RKO (cell line): ENCODE results near the gene PAK4.

ENCODE experiments used
- DNase-seq: peaks from one replicate; pipeline ENCODE4 v3.0.0-alpha.2; 2016; ENCODE audit warnings: low spot score

PAK4 gene

GRCh38 chr19:39165857-39166256 lies 40.3 kb downstream of the PAK4 start:
- DNase-seq: no peak

GRCh38 chr19:39166571-39167391 lies 41.2 kb downstream of the PAK4 start:
- no peak for DNase-seq

DNA sequence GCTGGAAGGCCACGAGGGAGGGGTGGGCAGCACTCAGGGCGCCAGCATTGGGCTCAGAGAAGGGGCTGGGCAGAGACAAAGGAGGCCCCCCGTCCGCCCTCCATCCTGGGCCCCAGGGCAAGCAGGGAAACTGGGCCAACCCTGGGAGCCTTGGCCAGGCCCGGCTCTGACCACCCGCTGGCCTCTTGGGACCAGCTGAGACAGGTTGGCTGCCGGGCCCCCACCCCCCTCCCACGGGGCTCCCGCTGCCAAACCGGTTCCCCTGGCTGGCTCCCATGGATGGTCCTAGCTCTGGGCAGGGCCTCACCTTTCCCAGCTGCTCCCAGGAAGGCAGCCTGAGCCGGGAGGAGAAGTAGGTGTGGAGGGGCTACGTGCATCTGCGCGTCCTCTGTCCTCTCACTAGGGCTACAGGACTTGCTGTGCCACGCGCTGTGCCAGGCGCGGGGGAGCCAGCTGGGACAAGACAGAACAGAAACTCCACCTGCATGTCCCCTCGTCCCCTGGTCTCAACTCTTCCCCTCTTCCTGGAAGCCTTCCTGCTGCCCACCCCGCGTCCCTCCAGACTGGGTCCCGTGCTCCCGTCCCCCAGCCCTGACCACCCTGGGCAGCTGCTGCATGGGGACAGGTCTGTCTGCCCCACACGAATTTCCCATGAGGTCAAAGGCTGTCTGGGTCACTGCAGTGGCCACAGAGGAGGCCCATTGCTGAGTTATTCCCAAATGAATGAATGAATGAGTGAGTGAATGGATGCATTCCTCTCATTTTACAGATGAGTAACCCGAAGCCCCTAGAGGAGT lies 42.1 kb downstream of the PAK4 start:
- DNase-seq: no peak

DNA sequence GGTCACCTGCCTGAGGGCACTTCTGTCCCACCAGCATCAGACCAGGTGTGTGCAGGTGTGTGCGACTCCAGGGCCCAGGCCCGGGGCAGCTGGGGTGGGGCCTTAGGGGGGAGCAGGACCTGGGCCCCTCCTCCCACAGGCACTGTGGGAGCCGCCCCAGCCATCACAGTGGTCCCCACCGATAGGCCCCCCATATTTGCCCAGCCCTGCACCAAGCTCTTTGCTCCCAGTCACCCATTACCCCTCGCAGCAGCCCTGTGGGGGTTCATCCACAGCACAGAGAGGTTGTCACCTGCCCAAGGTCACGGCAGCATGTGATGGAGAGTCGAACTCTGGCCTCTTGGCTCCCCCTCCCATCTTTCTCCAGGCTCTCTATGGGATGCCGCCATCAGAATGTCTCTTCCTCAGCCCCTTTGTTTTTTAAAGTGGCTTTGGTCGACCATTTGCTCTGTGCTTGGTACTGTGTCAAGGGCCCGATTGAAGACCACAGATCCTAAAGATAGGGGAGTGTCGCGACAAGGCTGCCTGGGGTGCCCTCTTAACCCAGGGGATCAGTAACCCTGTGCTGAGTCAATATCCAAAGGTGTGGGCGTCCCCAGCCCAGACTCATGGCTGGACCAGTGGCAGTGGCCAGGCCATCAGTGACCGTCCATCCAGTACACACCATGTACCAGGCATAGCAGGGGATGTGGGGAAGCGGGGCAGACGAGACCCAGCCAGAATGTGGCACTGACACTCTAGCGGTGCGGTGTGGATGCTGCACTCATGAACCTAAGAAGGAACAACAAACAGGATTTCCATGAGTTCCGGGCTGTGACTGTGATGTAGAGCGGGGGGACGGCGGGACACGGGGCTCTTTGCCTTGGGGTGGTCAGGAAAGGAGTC lies 42.9 kb downstream of the PAK4 start:
- no peak for DNase-seq

DNA sequence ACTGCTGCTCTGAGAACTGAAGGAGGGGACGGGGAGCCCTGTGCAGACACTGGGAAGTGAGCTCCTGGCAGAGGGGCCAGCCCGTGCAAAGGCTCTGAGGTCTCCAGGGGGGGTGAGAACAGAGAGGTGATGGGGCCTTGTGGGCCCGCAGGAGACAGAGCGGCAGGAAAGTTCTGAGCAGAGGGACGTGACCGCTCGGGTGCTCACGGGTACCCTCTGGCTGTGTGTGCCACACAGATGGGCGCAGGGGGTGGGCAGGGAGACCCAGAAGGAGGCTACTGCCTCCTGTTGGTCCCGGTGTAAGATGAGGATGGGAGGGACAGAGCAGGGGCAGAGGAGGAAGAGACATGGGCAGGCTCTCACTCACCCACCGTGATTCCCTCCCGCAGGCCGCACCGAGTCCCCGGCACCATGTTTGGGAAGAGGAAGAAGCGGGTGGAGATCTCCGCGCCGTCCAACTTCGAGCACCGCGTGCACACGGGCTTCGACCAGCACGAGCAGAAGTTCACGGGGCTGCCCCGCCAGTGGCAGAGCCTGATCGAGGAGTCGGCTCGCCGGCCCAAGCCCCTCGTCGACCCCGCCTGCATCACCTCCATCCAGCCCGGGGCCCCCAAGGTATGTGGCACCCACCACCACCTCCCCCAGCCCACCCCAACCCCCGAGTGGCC lies 43.7 kb downstream of the PAK4 start:
- no peak for DNase-seq

- DNase-seq: no peak
Measured at GRCh38 chr19:39170386-39171231, 45.0 kb downstream of the PAK4 start.

GRCh38 chr19:39171479-39172465 lies 46.2 kb downstream of the PAK4 start:
- no peak for DNase-seq

DNA sequence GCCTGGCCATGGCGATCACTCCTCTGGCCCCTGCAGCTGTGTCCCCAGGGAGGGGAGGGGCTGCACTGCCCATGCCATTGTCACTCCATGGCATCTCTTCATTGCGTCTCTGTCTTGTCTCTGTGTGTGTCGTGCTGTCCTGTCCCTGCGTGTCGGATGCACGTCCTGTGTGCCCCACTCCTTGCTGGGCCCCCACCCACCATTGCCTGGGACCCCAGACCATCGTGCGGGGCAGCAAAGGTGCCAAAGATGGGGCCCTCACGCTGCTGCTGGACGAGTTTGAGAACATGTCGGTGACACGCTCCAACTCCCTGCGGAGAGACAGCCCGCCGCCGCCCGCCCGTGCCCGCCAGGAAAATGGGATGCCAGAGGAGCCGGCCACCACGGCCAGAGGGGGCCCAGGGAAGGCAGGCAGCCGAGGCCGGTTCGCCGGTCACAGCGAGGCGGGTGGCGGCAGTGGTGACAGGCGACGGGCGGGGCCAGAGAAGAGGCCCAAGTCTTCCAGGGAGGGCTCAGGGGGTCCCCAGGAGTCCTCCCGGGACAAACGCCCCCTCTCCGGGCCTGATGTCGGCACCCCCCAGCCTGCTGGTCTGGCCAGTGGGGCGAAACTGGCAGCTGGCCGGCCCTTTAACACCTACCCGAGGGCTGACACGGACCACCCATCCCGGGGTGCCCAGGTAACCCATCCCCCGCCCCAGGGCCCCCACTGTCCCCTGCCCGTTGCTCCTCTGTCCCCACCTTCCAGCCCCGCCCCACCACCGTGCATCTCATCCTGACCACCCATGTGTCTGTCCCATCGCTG lies 47.3 kb downstream of the PAK4 start:
- no peak for DNase-seq

GRCh38 chr19:39173502-39173991 lies 48.0 kb downstream of the PAK4 start:
- no peak for DNase-seq

GRCh38 chr19:39174142-39174541 lies 48.6 kb downstream of the PAK4 start:
- no peak for DNase-seq

DNA sequence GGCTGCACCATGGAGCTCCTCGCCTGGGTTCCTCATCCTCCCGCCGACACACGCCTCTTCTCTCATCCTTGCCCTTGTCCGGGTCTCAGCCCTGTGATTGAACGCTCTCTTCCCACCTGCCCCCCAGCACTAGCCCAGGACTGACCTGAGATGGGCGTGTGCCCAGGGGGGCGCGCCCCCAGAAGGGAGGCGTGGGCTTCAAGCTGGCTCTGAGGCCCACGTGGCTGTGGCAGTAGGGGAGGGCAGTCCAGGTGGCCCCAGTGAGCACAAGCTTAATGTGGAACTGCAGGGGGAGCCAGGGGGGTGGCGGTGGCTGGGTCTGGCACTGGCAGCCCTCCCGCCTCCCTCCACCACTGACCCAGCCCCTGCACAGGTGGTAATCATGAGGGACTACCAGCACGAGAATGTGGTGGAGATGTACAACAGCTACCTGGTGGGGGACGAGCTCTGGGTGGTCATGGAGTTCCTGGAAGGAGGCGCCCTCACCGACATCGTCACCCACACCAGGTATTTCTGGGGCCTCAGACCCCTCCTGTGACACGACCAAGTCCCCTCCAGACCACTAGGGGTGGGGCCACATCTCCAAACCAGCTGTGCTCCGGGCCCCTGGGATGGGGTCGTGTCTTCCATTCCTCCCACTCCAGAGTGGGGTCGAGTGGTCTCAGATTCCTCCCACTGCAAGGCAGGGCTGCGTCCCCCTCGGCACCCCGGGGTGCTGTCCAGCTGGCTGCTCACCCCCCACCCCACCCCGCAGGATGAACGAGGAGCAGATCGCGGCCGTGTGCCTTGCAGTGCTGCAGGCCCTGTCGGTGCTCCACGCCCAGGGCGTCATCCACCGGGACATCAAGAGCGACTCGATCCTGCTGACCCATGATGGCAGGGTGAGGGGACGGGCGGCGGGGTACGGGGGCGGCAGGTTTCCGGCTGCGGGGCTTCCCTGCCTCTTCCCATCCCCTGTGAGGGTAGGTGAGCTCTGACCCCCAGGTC lies 49.3 kb downstream of the PAK4 start:
- no peak for DNase-seq

GRCh38 chr19:39175564-39175963 lies 50.0 kb downstream of the PAK4 start:
- no peak for DNase-seq

DNA sequence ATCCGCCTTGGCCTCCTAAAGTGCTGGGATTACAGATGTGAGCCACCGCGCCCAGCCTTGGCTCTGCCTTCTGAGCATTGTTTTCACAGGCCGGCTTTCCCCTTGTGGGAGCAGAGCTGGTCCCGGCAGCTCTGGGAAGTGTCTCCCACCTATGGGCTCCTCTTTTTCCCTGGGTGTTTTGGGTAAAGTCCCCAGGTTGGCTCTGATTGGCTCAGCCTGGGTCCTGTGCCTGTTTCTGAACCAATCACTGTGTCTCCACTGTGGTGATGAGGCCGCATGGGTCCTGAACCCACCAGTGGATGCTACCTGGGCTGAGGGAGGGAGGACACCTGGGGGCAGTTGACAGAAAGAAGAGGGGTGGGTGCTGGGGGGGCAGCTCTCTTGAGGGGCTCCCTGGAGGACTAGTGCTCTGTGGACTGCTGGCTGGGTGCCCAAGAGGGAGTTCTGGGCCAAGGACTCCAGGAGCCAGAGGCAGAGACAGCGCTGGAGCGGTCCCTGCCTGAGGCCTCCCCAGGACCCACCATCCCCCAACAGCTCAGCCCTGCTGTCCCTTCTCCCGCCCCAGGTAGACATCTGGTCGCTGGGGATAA lies 51.6 kb downstream of the PAK4 start:
- DNase-seq: no peak

DNA sequence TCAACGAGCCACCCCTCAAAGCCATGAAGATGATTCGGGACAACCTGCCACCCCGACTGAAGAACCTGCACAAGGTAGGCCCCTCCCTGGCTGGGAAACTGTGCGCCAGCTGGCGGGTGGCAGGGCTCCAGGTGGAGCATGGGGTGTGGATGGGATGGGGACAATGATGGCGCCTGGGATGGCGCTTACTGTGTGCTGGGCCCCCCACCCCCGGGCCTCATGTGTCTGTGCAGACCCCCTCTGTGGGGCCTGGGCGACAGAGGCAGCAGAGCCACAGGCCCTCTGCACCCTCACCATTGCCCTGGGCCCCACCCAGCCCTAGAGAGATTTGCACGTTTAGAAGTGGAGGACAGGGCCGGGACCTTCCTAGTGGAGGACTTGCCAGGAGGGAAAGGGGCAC lies 52.1 kb downstream of the PAK4 start:
- DNase-seq: no peak

- no peak for DNase-seq
Measured at GRCh38 chr19:39178296-39179006, 52.9 kb downstream of the PAK4 start.

GRCh38 chr19:39179754-39180153 lies 54.2 kb downstream of the PAK4 start:
- no peak for DNase-seq
